ENCODE data around the gene PSMC2.

DNA sequence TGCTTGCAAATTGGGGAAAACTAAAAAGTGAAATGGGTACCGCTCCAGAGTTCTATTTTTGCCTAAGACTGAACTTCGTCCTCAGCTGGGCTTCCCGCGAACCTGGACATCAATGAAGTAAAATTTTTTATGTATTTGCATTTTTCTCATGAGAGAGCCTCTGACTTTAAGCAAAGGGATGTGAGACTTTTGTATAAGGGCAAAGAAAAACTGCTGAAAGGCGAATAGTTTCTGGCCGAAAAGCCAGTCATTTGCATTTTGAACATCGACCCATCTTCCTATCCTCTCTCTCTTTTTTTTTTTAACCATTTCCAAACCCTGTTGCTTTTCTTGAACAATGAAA lies 49.6 kb upstream of the PSMC2 start:
- TF ChIP-seq POLR2A (IDR thresholded peaks at IDR 0.05; ENCODE audit: low read depth, low read length) (no peak), POLR2AphosphoS5 (IDR thresholded peaks at IDR 0.05; ENCODE audit: low read depth, low read length) (no peak), TAF1 (IDR thresholded peaks at IDR 0.05; ENCODE audit: low read depth, low read length) (no peak)

Measured in GM12891 (cell line).